ENCODE data around the gene CARMIL1.

Gene CARMIL1

DNA sequence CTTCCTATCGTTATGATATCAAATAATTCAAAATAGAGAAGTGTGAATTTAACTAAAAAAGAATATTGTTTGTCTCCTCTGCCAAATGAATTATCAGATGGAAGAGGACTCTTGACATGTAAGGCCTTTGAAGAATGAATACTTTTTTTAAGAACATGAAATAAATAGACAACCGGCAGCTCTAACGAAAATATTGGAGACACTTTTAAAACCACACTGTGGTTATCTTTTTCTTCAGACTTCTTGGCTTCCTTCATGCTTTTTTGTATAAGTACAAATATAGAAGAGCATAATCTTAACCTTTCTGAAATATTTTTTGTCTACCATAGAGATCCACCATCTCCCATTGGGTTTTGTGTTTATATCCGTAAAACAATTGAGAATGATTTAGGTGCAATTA, 257.6 kb downstream of the CARMIL1 start:
- no peak overlapping the region for H3K4me3 ChIP-seq (ENCODE audit: low read depth, low read length)
- TF ChIP-seq, protein P1, sequence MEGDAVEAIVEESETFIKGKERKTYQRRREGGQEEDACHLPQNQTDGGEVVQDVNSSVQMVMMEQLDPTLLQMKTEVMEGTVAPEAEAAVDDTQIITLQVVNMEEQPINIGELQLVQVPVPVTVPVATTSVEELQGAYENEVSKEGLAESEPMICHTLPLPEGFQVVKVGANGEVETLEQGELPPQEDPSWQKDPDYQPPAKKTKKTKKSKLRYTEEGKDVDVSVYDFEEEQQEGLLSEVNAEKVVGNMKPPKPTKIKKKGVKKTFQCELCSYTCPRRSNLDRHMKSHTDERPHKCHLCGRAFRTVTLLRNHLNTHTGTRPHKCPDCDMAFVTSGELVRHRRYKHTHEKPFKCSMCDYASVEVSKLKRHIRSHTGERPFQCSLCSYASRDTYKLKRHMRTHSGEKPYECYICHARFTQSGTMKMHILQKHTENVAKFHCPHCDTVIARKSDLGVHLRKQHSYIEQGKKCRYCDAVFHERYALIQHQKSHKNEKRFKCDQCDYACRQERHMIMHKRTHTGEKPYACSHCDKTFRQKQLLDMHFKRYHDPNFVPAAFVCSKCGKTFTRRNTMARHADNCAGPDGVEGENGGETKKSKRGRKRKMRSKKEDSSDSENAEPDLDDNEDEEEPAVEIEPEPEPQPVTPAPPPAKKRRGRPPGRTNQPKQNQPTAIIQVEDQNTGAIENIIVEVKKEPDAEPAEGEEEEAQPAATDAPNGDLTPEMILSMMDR (conservative IDR thresholded peaks at IDR 0.05; ENCODE audit: low read depth, low read length) = no peak
- no peak for DNase-seq (ENCODE audit: low read depth)

DNA sequence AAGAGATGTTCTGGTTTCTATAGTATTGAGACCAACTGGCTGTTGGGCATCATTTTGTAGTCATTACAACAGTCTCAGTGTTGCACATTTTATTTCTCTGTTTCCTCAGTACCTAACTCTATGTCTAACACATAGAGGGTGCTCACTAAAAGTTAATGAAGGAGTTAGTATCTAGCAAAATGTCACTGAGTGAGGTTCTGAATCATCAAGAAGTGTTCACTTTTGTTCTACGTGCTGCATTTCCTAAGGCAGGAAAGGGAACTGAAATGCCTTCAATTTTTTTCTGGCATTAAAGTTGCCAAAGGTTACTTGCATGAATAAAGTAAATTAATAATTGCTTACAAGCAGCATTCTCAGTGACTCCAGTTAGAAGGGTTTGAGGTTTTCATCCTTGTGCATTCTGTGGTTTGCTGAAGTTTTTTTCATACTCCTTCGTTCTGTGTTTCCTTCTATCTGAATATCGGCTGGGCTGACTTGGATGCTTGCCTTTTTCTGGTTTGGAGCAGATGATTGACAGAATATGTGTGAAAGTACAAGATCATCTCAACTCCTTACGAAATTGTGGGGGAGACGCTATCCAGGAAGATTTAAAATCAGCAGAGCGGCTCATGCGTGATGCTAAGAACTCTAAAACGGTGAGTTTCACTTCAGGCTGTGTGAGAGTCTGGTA, 258.3 kb downstream of the CARMIL1 start:
- DNase-seq (ENCODE audit: low read depth) = no peak
- H3K4me3 ChIP-seq (ENCODE audit: low read depth, low read length) = no peak overlapping the region
- TF ChIP-seq, protein P1 (conservative IDR thresholded peaks at IDR 0.05; ENCODE audit: low read depth, low read length) = no peak

DNA sequence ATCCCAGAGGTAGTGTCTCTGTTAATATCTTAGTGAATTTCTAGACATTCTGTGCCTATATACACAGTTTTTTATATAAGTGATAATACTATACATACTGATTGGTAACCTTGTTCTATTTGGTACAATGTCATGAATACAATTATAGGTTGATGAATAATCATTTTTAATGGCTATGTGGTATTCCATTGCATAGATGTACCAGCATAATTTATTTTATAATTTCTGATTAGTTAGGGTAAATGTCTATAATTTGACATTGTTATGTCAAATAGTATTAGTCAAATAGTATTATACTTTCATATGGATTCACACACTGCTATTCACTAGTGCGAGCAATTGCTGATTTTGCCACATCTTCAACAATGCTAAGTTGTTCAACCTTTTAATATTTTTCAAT, 262.1 kb downstream of the CARMIL1 start:
- H3K4me3 ChIP-seq (ENCODE audit: low read depth, low read length) = no peak overlapping the region
- no peak for DNase-seq (ENCODE audit: low read depth)
- TF ChIP-seq, protein P1 (conservative IDR thresholded peaks at IDR 0.05; ENCODE audit: low read depth, low read length) = no peak

DNA sequence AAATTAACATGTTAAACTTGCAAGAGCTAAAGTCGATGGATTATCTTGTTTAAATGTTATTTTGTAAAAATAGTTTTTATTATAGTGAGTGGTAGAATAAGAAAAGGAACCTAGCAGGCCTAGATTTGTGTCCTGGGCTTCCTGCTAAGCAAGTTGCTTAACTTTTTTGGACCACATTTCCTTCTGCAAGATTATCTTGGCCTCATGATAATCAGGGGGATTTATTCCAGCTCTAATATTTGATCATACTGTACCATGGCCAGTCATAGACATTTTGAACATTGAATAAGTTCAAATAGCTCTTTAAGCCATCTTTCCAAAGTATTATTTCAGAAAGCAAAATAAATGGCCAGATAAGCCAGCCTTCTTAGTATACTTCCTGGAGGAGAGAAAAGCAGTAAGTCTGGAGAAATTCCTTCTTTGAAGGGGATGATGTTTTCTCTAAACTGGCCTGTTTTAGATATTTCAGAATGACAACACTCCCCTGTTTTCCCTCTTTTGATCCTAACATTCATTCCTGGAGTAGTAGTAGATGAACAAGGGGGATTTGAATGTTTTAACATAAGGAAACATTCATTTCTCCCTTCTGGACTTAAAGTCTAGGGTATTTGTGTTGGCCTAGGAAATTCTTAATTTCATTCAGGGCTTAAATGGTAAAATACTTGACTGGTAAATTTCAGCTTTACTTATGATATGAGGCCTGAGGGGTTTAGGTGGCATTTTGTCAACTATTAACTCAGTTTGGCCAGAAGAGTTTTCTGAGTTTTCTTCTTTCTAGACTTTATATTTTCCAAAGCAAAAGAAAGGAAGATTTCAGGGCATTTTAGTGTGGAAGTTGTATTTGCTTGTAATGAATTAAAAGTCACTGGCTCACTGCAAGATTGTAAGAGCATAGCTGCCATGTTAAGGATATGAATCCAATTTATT, 264.1 kb downstream of the CARMIL1 start:
- H3K4me3 ChIP-seq (ENCODE audit: low read depth, low read length) = no peak overlapping the region
- TF ChIP-seq, protein P1 (conservative IDR thresholded peaks at IDR 0.05; ENCODE audit: low read depth, low read length) = no peak
- no peak for DNase-seq (ENCODE audit: low read depth)

DNA sequence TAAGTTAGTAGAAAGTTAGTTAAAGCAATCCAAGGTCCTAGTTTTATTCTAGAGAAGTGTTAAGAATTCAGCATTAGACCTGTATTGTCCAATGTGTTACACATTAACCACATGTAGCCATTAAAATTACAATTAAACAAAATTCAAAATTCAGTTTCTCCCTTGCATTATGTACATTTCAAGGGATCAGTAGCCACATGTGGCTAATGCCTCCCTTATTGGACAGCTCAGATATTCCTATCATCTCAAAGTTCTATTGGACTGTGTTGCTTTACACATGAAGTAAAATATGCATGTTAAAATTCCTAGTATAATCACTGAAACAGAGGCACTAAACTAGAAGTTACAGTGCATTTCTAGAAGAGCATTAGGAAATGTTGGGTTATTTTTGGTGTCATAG, 265.7 kb downstream of the CARMIL1 start:
- TF ChIP-seq, protein P1 (conservative IDR thresholded peaks at IDR 0.05; ENCODE audit: low read depth, low read length) = no peak
- DNase-seq (ENCODE audit: low read depth) = no peak
- H3K4me3 ChIP-seq (ENCODE audit: low read depth, low read length) = no peak overlapping the region

DNA sequence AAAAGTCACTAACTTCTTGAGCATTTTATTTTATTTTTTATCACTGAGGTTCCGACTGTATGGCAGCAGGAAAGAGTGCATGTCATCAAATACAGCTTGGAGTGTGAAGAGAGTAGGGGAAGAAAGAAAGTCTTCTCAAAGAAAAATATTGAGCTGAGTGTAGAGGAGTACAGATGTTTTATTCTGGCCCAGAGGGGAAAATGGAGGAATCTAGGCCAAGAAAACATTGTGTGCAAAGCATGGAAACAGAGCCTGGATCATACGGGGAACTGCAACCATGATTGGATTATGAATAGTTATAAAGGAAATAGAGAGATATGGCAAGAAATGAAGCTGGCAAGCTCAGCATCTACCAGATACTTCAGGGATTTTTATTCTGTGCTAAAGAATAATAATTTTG, 268.6 kb downstream of the CARMIL1 start:
- no peak for DNase-seq (ENCODE audit: low read depth)
- TF ChIP-seq, protein P1 (conservative IDR thresholded peaks at IDR 0.05; ENCODE audit: low read depth, low read length) = no peak
- no peak overlapping the region for H3K4me3 ChIP-seq (ENCODE audit: low read depth, low read length)

Measured in choroid plexus epithelial cell (primary cell).